Measurements from ENCODE around the gene KIF20A. TPM values are rescaled to one million over a fixed set of nuclear protein-coding genes. Genes with fewer than 3 reads are reported as not detected.

The KIF20A gene
- total RNA-seq, 2 experiments from 2014 or later: 50.7 to 51.4 TPM

GRCh38 chr5:138180183-138180782 is 1.4 kb downstream of the KIF20A start:
- POLR2A ChIA-PET: interaction anchor here (0.5 to 2.0 kb wide), 4 partner anchors 8 to 355 kb away, joined by 3 to 12 read pairs (median 4); partner anchors contain the start of gene KDM3B
- Mint-ChIP-seq H3K4me1 (ENCODE audit: low read depth) (peaks cover 16% of the 10 kb centered on the region), H3K9me3 (no peaks in the 10 kb centered on the region), H3K27me3 (no peaks in the 10 kb centered on the region), H3K4me3 (no peak overlapping the region), H3K27ac (peak overlapping the region; percentile 50), H3K36me3 (ENCODE audit: low read depth) (peaks cover 33% of the 10 kb centered on the region)
- peak; percentile 63 for TF ChIP-seq CTCF (IDR thresholded peaks at IDR 0.05)
- ATAC-seq (peak; percentile 17), DNase-seq (peak; percentile 6)
- intact Hi-C loops (cut with micrococcal nuclease): no loop called here
- CTCF ChIA-PET: interaction anchor here (0.6 to 4.1 kb wide), 14 partner anchors 8 to 323 kb away, joined by 3 to 35 read pairs (median 4); partner anchors contain the start of gene KDM3B

- POLR2A ChIA-PET: interaction anchor here (0.5 to 2.0 kb wide), 3 partner anchors 9 to 354 kb away, joined by 3 to 12 read pairs (median 4); partner anchors contain the start of gene KDM3B
- H3K9me3 Mint-ChIP-seq: no peaks in the 10 kb centered on the region
- H3K36me3 Mint-ChIP-seq (ENCODE audit: low read depth): peaks cover 34% of the 10 kb centered on the region
These were observed 1.9 kb downstream of the KIF20A start for GRCh38 chr5:138180841-138181240.

GRCh38 chr5:138182808-138183207 is 3.9 kb downstream of the KIF20A start:
- Mint-ChIP-seq H3K4me3 (no peak overlapping the region), H3K27ac (no peak overlapping the region), H3K4me1 (ENCODE audit: low read depth) (peaks cover 5% of the 10 kb centered on the region), H3K36me3 (ENCODE audit: low read depth) (peaks cover 47% of the 10 kb centered on the region), H3K9me3 (no peaks in the 10 kb centered on the region), H3K27me3 (no peaks in the 10 kb centered on the region)
- intact Hi-C loops (cut with micrococcal nuclease): no loop called here
- TF ChIP-seq CTCF (IDR thresholded peaks at IDR 0.05): no peak
- CTCF ChIA-PET: no interaction called here
- no peak for DNase-seq
- POLR2A ChIA-PET: interaction anchor here (1.0 to 1.5 kb wide), 2 partner anchors 12 to 34 kb away, joined by 3 read pairs; no protein-coding TSS in a partner anchor
- ATAC-seq: no peak

More at GRCh38 chr5:138180841-138181240, 1.9 kb downstream of the KIF20A start:
- H3K27me3 Mint-ChIP-seq: no peaks in the 10 kb centered on the region
- peaks cover 15% of the 10 kb centered on the region for H3K4me1 Mint-ChIP-seq (ENCODE audit: low read depth)
- intact Hi-C loops (cut with micrococcal nuclease): no loop called here
- TF ChIP-seq CTCF (IDR thresholded peaks at IDR 0.05): no peak
- no peak for ATAC-seq
- no peak overlapping the region for H3K27ac Mint-ChIP-seq
- CTCF ChIA-PET: interaction anchor here (1.1 to 4.1 kb wide), 6 partner anchors 10 to 322 kb away, joined by 3 to 35 read pairs (median 6); partner anchors contain the start of gene KDM3B
- DNase-seq: no peak
- no peak overlapping the region for H3K4me3 Mint-ChIP-seq

- no peak for TF ChIP-seq CTCF (IDR thresholded peaks at IDR 0.05)
- intact Hi-C loops (cut with micrococcal nuclease): no loop called here
- ChIA-PET CTCF (interaction anchor here (0.8 to 1.3 kb wide), 2 partner anchors 15 to 23 kb away, joined by 3 to 4 read pairs; no protein-coding TSS in a partner anchor), POLR2A (interaction anchor here (0.8 to 1.4 kb wide), 3 partner anchors 8 to 154 kb away, joined by 3 to 4 read pairs (median 3); no protein-coding TSS in a partner anchor)
- H3K9me3 Mint-ChIP-seq: no peaks in the 10 kb centered on the region
- ATAC-seq (no peak), DNase-seq (no peak)
- H3K27me3 Mint-ChIP-seq: no peaks in the 10 kb centered on the region
- peaks cover 56% of the 10 kb centered on the region for H3K36me3 Mint-ChIP-seq (ENCODE audit: low read depth)
- no peak overlapping the region for H3K4me3 Mint-ChIP-seq
- H3K27ac Mint-ChIP-seq: peak overlapping the region; percentile 36
- no peaks in the 10 kb centered on the region for H3K4me1 Mint-ChIP-seq (ENCODE audit: low read depth)
These were observed 7.1 kb downstream of the KIF20A start for GRCh38 chr5:138186002-138186447.

- Mint-ChIP-seq H3K36me3 (ENCODE audit: low read depth) (peaks cover 54% of the 10 kb centered on the region), H3K4me3 (no peak overlapping the region), H3K9me3 (no peaks in the 10 kb centered on the region), H3K27ac (no peak overlapping the region), H3K27me3 (no peaks in the 10 kb centered on the region), H3K4me1 (ENCODE audit: low read depth) (no peaks in the 10 kb centered on the region)
- no peak for TF ChIP-seq CTCF (IDR thresholded peaks at IDR 0.05)
- ATAC-seq (no peak), DNase-seq (no peak)
- CTCF ChIA-PET: interaction anchor here (0.8 to 2.1 kb wide), 5 partner anchors 9 to 223 kb away, joined by 3 to 7 read pairs (median 4); partner anchors contain the start of genes CDC25C and KIF20A
- intact Hi-C loops (cut with micrococcal nuclease): no loop called here
- POLR2A ChIA-PET: interaction anchor here (1.2 kb wide), 1 partner anchor 9 kb away, joined by 3 read pairs; no protein-coding TSS in a partner anchor
These were observed 9.7 kb downstream of the KIF20A start for GRCh38 chr5:138188626-138189025.

Data from activated CD8-positive, alpha-beta T cell treated with anti-CD3 and anti-CD28 coated beads for 36 hours (primary cell).